PFSK-1 (cell line): Measurements from ENCODE around the gene DOCK4.

Experiments
- POLR2AphosphoS5 ChIP-seq: IDR thresholded peaks from 2 replicates; pipeline ENCODE4 v1.6.1; 2012; ENCODE audit warnings: low read depth, mild to moderate bottlenecking, control low read depth, low read length, moderate library complexity
- SIN3A ChIP-seq: IDR thresholded peaks from 2 replicates; pipeline ENCODE4 v1.6.1; 2012; ENCODE audit warnings: mild to moderate bottlenecking, low read length, moderate library complexity, borderline replicate concordance; ENCODE audit not compliant: insufficient read depth
- TF ChIP-seq, protein P1 (sequence below), 2 experiments: IDR thresholded peaks; 2 replicates each; pipeline versions ENCODE4 v1.6.1 to v1.8.0; 2011 to 2012; ENCODE audit warnings: low read depth in 2 of 2, low read length in 2 of 2, control low read depth in 1 of 2, inconsistent platforms in 1 of 2, mild to moderate bottlenecking in 1 of 2, moderate library complexity in 1 of 2; ENCODE audit not compliant: insufficient read depth in 1 of 2

DNA sequence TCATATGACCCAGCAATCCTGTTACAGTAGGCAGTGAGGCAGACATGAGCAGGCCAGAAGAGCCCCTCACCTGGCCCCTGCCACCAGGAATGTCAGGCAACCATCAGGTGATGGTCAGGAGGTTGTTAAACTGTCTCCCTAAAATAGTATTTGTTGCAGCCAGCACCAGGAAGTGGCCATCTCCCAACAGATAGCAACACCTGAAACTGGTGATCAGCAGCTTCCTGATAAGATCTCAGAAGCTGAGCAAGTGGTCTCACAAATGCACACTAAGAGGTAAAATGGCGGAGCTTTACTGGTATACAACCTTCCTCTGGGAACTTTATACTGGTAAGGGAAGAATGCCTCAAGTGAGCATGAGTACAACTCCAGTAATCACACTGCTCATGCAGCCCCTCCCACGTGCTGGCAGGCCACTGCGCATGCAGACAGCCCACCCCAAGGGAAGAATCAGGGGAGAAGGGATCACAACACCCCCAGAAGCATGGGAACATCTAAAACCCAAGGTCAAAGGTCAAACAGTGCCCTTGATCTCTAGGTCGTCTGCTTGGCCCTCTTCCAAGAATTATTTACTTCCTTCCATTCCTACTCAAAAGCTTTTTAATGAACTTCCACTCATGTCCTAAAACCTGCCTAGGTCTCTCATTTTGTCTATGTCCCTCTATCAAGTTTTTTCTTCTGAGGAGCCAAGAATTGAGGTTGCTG, 133.5 kb downstream of the DOCK4 start:
- TF ChIP-seq POLR2AphosphoS5 (no peak), SIN3A (no peak)
- TF ChIP-seq, protein P1, sequence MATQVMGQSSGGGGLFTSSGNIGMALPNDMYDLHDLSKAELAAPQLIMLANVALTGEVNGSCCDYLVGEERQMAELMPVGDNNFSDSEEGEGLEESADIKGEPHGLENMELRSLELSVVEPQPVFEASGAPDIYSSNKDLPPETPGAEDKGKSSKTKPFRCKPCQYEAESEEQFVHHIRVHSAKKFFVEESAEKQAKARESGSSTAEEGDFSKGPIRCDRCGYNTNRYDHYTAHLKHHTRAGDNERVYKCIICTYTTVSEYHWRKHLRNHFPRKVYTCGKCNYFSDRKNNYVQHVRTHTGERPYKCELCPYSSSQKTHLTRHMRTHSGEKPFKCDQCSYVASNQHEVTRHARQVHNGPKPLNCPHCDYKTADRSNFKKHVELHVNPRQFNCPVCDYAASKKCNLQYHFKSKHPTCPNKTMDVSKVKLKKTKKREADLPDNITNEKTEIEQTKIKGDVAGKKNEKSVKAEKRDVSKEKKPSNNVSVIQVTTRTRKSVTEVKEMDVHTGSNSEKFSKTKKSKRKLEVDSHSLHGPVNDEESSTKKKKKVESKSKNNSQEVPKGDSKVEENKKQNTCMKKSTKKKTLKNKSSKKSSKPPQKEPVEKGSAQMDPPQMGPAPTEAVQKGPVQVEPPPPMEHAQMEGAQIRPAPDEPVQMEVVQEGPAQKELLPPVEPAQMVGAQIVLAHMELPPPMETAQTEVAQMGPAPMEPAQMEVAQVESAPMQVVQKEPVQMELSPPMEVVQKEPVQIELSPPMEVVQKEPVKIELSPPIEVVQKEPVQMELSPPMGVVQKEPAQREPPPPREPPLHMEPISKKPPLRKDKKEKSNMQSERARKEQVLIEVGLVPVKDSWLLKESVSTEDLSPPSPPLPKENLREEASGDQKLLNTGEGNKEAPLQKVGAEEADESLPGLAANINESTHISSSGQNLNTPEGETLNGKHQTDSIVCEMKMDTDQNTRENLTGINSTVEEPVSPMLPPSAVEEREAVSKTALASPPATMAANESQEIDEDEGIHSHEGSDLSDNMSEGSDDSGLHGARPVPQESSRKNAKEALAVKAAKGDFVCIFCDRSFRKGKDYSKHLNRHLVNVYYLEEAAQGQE (IDR thresholded peaks at IDR 0.05; ENCODE audit: insufficient read depth in 1 of 2, low read depth in 2 of 2, low read length in 2 of 2): no peak
